ENCODE measurements around the gene PTPRN2. TPM values are rescaled to one million over a fixed set of nuclear protein-coding genes. Genes with fewer than 3 reads are reported as not detected.

The PTPRN2 gene
- total and polyA plus RNA-seq, 9 of the 15 experiments (the other 6 are each of a cell fraction or from before 2014, with no cell fraction given), result not detected

DNA sequence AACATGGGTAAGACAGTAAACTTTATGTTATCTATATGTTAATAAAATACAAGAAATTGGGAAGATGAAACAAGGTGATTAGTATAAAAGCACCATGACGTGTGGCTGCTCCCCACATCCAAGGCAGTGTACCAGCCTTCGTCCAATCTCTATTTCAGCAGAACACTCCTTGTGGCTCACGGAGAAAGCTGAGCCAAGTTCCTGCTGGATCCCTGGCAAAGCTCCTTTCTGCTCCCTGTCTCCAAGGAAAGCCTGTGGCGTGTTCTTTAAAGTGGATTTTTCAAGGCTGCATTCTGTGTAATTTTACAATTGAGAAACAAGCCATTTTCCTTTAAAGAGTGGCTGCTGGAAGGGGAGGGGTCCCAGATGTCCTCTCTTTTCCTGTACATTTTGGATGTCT, 467.3 kb downstream of the PTPRN2 start:
- Histone ChIP-seq H3K4me3 (no peak overlapping the region), H3K79me2 (ENCODE audit: control insufficient read depth, insufficient read depth, low read length) (no peaks in the 10 kb centered on the region), H2AFZ (ENCODE audit: low read depth, low read length) (no peak overlapping the region), H4K20me1 (replicated peaks; ENCODE audit: control insufficient read depth, insufficient read depth, low read length) (no peaks in the 10 kb centered on the region), H3K9ac (ENCODE audit: insufficient read depth in 1 of 2, low read depth in 2 of 2, low read length in 2 of 2) (no peak overlapping the region), H3K27me3 (ENCODE audit: control insufficient read depth in 2 of 2, insufficient read depth in 2 of 2, low read length in 2 of 2) (peaks cover 0 to 26% of the 10 kb centered on the region in 2 experiments; a peak in 3 of 5 replicates), H3K36me3 (ENCODE audit: control insufficient read depth, insufficient read depth, low read length) (no peaks in the 10 kb centered on the region), H3K4me2 (ENCODE audit: insufficient read depth, low read length) (no peak overlapping the region), H3K4me1 (replicated peaks in 1 of 2; ENCODE audit: control insufficient read depth in 2 of 2, insufficient read depth in 2 of 2, low read length in 2 of 2) (no peaks in the 10 kb centered on the region), H3K27ac (ENCODE audit: extremely low read depth, low read depth, low read length) (no peak overlapping the region), H3K9me1 (ENCODE audit: control insufficient read depth, insufficient read depth, low read length) (no peaks in the 10 kb centered on the region), H3K9me3 (replicated peaks; ENCODE audit: control insufficient read depth, insufficient read depth, low read depth, low read length) (no peaks in the 10 kb centered on the region)
- TF ChIP-seq IFI16 (CRISPR knock-in tag; IDR thresholded peaks at IDR 0.05) (no peak), ELF2 (CRISPR knock-in tag; IDR thresholded peaks at IDR 0.05) (no peak), CEBPB (tag; IDR thresholded peaks at IDR 0.05) (no peak), ZNF239 (CRISPR knock-in tag; IDR thresholded peaks at IDR 0.05) (no peak), TOE1 (IDR thresholded peaks at IDR 0.05; ENCODE audit: borderline replicate concordance) (no peak), TOE1 (CRISPR knock-in tag; IDR thresholded peaks at IDR 0.05; ENCODE audit: borderline replicate concordance, low read depth) (no peak), ID3 (CRISPR knock-in tag; IDR thresholded peaks at IDR 0.05) (no peak), ID3 (tag; IDR thresholded peaks at IDR 0.05) (no peak), PATZ1 (CRISPR knock-in tag; IDR thresholded peaks at IDR 0.05; ENCODE audit: borderline replicate concordance) (no peak), TCFL5 (CRISPR knock-in tag; conservative IDR thresholded peaks at IDR 0.05) (no peak), NFIX (CRISPR knock-in tag; IDR thresholded peaks at IDR 0.05; ENCODE audit: low read depth) (no peak), DIDO1 (tag; IDR thresholded peaks at IDR 0.05; ENCODE audit: low read depth) (no peak), ZNF324 (CRISPR knock-in tag; IDR thresholded peaks at IDR 0.05) (no peak)
- WGBS (ENCODE audit: insufficient coverage, low coverage, missing lambda C conversion rate), result 0% methylated on average over 4 of the region's 4 CpGs
- ChIA-PET POLR2A (interaction anchor here (0.7 kb wide), 1 partner anchor 110 kb away, joined by 3 read pairs; no protein-coding TSS in a partner anchor), CTCF (ENCODE audit: low intra/inter-chr PET ratio) (no interaction called here)
- intact Hi-C loops (cut with micrococcal nuclease) (no loop called here), in situ Hi-C loops (cut with MboI) (no loop called here)
- no peak for ATAC-seq
- FAIRE-seq, result no peak
- no peak for DNase-seq (ENCODE audit: extremely low read depth in 1 of 4, low spot score in 3 of 4)
- BruUV-seq (replicated peaks), result no TSS peak
